NCI-H774 (cell line): ENCODE results near the gene NCK2.

Experiments
- DNase-seq: peaks from one replicate; lab custom pipeline; 2025; lab: John Stamatoyannopoulos, UW

The NCK2 gene

GRCh38 chr2:105793196-105793975 is 48.7 kb downstream of the NCK2 start:
- no peak for DNase-seq

GRCh38 chr2:105794926-105795574 is 50.3 kb downstream of the NCK2 start:
- no peak for DNase-seq

GRCh38 chr2:105795575-105795934 is 50.8 kb downstream of the NCK2 start:
- DNase-seq = no peak

GRCh38 chr2:105796131-105796638 is 51.5 kb downstream of the NCK2 start:
- no peak for DNase-seq

GRCh38 chr2:105796791-105797190 is 52.1 kb downstream of the NCK2 start:
- no peak for DNase-seq

- no peak for DNase-seq
These were observed 52.6 kb downstream of the NCK2 start for GRCh38 chr2:105797298-105797819.

- DNase-seq = no peak
These were observed 53.9 kb downstream of the NCK2 start for GRCh38 chr2:105798595-105798994.

GRCh38 chr2:105800036-105800713 is 55.5 kb downstream of the NCK2 start:
- no peak for DNase-seq

- no peak for DNase-seq
These were observed 56.4 kb downstream of the NCK2 start for GRCh38 chr2:105800953-105801635.

GRCh38 chr2:105801961-105802360 is 57.2 kb downstream of the NCK2 start:
- no peak for DNase-seq

- no peak for DNase-seq
These were observed 57.9 kb downstream of the NCK2 start for GRCh38 chr2:105802587-105802986.

GRCh38 chr2:105803337-105803736 is 58.6 kb downstream of the NCK2 start:
- no peak for DNase-seq

- no peak for DNase-seq
These were observed 59.1 kb downstream of the NCK2 start for GRCh38 chr2:105803773-105804172.

GRCh38 chr2:105804266-105804665 is 59.6 kb downstream of the NCK2 start:
- peak; percentile 86 for DNase-seq

- DNase-seq = no peak
These were observed 62.3 kb downstream of the NCK2 start for GRCh38 chr2:105806996-105807395.

GRCh38 chr2:105808423-105809096 is 63.8 kb downstream of the NCK2 start:
- no peak for DNase-seq

- DNase-seq = no peak
These were observed 64.4 kb downstream of the NCK2 start for GRCh38 chr2:105809097-105809473.

- DNase-seq = no peak
These were observed 65.0 kb downstream of the NCK2 start for GRCh38 chr2:105809723-105810122.

GRCh38 chr2:105812180-105813044 is 67.7 kb downstream of the NCK2 start:
- peak; percentile 49 for DNase-seq

- no peak for DNase-seq
These were observed 68.3 kb downstream of the NCK2 start for GRCh38 chr2:105813045-105813315.

GRCh38 chr2:105813405-105813804 is 68.7 kb downstream of the NCK2 start:
- no peak for DNase-seq
